Right lobe of liver (tissue), 4 donors: ENCODE data around the gene NOCT.

Source experiments
- CTCF ChIP-seq, 4 donors: fragments of 200-600 bp in 3 of 4; fragments of 450-650 bp in 1 of 4; IDR thresholded peaks; one replicate each; pipeline versions ENCODE4 v1.5.1 to v1.8.0; 2016 to 2022; ENCODE audit warnings: antibody characterized with exemption in 4 of 4, mild to moderate bottlenecking in 2 of 4
- POLR2A ChIP-seq: fragments of 450-650 bp; IDR thresholded peaks from one replicate; pipeline ENCODE4 v1.6.1; 2017; ENCODE audit warnings: antibody characterized with exemption, mild to moderate bottlenecking
- donor health status: DM: no; HTN: no; CAD: no.
- donor health status: DM: no; HTN: no; CAD: no.
- donor health status: DM: no; HTN: yes; CAD: no.

GRCh38 chr4:139028191-139028661 is 12.6 kb downstream of the NOCT start:
- TF ChIP-seq CTCF (IDR thresholded peaks at IDR 0.05) (peak in 2 of 4 donors; percentile 25 to 29), POLR2A (peak; percentile 38)
